ENCODE data around the gene PWWP2B. TPM values are rescaled to one million over a fixed set of nuclear protein-coding genes. Genes with fewer than 3 reads are reported as not detected.

Gene PWWP2B
- total and polyA plus RNA-seq, 9 of the 15 experiments (the other 6 are each of a cell fraction or from before 2014, with no cell fraction given): 0.07 to 9.2 (median 1.6) TPM; not detected in 1

DNA sequence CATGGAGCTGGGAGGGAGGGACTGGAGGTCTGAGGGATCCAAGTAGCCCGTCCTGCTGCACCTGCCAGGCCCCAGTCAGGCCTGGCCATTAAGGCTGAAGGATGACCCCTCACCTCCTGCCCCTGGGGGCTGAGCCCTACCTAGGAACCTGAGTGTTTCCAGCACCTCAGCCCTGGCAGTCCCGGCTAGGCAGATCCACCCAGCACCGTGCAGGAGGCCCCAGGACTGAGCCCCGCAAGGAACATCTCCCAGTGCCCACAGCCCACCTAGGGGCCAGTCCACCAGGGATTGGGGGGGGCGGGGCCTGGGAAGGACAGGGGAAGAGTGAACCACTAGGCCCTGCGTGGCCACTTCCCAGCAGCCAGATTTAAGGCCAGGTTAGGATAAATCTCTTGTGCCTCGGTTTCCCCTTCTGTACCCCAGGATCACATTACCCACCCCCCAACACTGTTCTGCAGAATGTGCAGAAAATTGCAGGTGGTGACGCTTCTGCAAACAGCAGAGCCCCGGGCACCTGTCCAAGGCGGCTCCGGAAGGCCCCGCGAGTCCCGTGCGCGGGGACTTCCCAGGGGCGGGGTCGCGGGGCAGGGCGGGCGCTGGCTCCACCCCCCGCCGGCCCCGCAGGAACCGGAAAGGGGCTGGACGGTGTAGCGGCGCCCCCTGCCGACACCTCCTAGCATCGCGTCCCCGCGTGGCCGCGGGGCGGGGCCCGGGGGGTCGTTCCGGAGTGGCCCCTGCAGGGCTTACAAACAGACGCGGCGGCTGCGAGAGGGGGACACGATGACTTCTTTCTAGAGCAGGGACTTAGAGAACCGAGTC, 55.9 kb downstream of the PWWP2B start (continued):
- TF ChIP-seq, protein P1, sequence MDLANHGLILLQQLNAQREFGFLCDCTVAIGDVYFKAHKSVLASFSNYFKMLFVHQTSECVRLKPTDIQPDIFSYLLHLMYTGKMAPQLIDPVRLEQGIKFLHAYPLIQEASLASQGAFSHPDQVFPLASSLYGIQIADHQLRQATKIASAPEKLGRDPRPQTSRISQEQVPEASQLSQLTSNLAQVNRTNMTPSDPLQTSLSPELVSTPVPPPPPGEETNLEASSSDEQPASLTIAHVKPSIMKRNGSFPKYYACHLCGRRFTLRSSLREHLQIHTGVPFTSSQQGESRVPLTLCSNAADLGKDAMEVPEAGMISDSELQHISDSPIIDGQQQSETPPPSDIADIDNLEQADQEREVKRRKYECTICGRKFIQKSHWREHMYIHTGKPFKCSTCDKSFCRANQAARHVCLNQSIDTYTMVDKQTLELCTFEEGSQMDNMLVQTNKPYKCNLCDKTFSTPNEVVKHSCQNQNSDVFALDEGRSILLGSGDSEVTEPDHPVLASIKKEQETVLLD (IDR thresholded peaks at IDR 0.05): no peak
- TF ChIP-seq, protein P2, sequence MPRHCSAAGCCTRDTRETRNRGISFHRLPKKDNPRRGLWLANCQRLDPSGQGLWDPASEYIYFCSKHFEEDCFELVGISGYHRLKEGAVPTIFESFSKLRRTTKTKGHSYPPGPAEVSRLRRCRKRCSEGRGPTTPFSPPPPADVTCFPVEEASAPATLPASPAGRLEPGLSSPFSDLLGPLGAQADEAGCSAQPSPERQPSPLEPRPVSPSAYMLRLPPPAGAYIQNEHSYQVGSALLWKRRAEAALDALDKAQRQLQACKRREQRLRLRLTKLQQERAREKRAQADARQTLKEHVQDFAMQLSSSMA (CRISPR knock-in tag; IDR thresholded peaks at IDR 0.05): no peak
- TF ChIP-seq, protein P3, sequence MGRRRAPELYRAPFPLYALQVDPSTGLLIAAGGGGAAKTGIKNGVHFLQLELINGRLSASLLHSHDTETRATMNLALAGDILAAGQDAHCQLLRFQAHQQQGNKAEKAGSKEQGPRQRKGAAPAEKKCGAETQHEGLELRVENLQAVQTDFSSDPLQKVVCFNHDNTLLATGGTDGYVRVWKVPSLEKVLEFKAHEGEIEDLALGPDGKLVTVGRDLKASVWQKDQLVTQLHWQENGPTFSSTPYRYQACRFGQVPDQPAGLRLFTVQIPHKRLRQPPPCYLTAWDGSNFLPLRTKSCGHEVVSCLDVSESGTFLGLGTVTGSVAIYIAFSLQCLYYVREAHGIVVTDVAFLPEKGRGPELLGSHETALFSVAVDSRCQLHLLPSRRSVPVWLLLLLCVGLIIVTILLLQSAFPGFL (CRISPR knock-in tag; IDR thresholded peaks at IDR 0.05): no peak
- TF ChIP-seq, protein P4, sequence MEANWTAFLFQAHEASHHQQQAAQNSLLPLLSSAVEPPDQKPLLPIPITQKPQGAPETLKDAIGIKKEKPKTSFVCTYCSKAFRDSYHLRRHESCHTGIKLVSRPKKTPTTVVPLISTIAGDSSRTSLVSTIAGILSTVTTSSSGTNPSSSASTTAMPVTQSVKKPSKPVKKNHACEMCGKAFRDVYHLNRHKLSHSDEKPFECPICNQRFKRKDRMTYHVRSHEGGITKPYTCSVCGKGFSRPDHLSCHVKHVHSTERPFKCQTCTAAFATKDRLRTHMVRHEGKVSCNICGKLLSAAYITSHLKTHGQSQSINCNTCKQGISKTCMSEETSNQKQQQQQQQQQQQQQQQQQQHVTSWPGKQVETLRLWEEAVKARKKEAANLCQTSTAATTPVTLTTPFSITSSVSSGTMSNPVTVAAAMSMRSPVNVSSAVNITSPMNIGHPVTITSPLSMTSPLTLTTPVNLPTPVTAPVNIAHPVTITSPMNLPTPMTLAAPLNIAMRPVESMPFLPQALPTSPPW (CRISPR knock-in tag; IDR thresholded peaks at IDR 0.05): peak; percentile 92
- TF ChIP-seq, protein P5, sequence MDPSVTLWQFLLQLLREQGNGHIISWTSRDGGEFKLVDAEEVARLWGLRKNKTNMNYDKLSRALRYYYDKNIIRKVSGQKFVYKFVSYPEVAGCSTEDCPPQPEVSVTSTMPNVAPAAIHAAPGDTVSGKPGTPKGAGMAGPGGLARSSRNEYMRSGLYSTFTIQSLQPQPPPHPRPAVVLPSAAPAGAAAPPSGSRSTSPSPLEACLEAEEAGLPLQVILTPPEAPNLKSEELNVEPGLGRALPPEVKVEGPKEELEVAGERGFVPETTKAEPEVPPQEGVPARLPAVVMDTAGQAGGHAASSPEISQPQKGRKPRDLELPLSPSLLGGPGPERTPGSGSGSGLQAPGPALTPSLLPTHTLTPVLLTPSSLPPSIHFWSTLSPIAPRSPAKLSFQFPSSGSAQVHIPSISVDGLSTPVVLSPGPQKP (CRISPR knock-in tag; IDR thresholded peaks at IDR 0.05): no peak
- TF ChIP-seq LARP7 (IDR thresholded peaks at IDR 0.05): no peak
- TF ChIP-seq, protein P6, sequence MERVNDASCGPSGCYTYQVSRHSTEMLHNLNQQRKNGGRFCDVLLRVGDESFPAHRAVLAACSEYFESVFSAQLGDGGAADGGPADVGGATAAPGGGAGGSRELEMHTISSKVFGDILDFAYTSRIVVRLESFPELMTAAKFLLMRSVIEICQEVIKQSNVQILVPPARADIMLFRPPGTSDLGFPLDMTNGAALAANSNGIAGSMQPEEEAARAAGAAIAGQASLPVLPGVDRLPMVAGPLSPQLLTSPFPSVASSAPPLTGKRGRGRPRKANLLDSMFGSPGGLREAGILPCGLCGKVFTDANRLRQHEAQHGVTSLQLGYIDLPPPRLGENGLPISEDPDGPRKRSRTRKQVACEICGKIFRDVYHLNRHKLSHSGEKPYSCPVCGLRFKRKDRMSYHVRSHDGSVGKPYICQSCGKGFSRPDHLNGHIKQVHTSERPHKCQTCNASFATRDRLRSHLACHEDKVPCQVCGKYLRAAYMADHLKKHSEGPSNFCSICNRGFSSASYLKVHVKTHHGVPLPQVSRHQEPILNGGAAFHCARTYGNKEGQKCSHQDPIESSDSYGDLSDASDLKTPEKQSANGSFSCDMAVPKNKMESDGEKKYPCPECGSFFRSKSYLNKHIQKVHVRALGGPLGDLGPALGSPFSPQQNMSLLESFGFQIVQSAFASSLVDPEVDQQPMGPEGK (CRISPR knock-in tag; IDR thresholded peaks at IDR 0.05; ENCODE audit: borderline replicate concordance): no peak
- TF ChIP-seq, protein P7, sequence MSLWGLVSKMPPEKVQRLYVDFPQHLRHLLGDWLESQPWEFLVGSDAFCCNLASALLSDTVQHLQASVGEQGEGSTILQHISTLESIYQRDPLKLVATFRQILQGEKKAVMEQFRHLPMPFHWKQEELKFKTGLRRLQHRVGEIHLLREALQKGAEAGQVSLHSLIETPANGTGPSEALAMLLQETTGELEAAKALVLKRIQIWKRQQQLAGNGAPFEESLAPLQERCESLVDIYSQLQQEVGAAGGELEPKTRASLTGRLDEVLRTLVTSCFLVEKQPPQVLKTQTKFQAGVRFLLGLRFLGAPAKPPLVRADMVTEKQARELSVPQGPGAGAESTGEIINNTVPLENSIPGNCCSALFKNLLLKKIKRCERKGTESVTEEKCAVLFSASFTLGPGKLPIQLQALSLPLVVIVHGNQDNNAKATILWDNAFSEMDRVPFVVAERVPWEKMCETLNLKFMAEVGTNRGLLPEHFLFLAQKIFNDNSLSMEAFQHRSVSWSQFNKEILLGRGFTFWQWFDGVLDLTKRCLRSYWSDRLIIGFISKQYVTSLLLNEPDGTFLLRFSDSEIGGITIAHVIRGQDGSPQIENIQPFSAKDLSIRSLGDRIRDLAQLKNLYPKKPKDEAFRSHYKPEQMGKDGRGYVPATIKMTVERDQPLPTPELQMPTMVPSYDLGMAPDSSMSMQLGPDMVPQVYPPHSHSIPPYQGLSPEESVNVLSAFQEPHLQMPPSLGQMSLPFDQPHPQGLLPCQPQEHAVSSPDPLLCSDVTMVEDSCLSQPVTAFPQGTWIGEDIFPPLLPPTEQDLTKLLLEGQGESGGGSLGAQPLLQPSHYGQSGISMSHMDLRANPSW (CRISPR knock-in tag; IDR thresholded peaks at IDR 0.05): no peak
- peak; percentile 67 for TF ChIP-seq NFIC (IDR thresholded peaks at IDR 0.05)
- TF ChIP-seq ATF7 (IDR thresholded peaks at IDR 0.05): 0 out of 2 replicates have a peak, but pooled peaks have one; percentile 13
- TF ChIP-seq MECOM (CRISPR knock-in tag; IDR thresholded peaks at IDR 0.05): no peak
- no peak for TF ChIP-seq SP2 (IDR thresholded peaks at IDR 0.05; ENCODE audit: extremely low read depth, low read depth, low read length, poor library complexity, severe bottlenecking)
- TF ChIP-seq FIP1L1 (IDR thresholded peaks at IDR 0.05; ENCODE audit: low read depth, low read length, poor library complexity, severe bottlenecking): peak; percentile 18
- TF ChIP-seq CREBBP (IDR thresholded peaks at IDR 0.05; ENCODE audit: low read depth, low read length): no peak
- TF ChIP-seq TCF3 (CRISPR knock-in tag; IDR thresholded peaks at IDR 0.05): no peak

Measured in K562 (cell line).